GM12872 (cell line): ENCODE results near the gene TPSB2.

Experiments
- CTCF ChIP-seq: IDR thresholded peaks from 3 replicates; pipeline ENCODE4 v1.5.1; 2011; ENCODE audit warnings: low read depth, mild to moderate bottlenecking, low read length, moderate library complexity; ENCODE audit not compliant: insufficient read depth

Gene TPSB2

DNA sequence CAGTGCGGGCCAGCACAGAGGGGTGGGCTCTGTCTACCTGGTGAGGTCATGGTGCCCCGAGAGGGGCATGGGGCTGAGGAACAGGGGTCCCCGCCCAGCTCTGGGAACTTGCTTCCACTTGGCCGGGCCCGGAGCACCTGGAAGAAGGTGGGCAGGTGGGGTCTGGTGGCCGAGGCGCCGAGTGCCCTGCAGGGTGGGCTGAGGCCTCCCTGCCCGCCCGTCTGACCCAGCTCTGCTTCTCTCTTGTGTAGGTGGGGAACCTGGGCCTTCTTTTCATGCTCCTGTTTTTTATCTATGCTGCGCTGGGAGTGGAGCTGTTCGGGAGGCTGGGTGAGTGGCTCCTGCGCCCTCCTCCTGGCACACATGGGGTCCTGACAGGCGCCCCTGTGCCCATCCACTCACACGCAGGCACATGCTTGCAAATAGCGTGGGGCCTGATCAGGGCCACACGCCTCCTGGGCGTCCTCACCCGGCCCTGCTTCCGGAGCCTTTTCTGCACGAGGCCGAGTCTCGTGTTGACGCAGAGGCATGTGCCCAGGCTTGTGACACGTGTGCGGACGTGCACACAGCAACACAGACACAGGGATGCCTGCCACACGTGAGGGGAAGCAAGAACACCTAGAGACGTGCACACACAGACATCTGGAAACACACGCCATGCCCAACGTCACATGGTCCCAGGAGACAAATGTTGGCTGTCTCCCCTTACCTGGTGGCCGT lies 13.1 kb downstream of the TPSB2 start:
- TF ChIP-seq CTCF, result no peak

- TF ChIP-seq CTCF, result no peak
Measured at GRCh38 chr16:1216296-1216619, 13.7 kb downstream of the TPSB2 start.

DNA sequence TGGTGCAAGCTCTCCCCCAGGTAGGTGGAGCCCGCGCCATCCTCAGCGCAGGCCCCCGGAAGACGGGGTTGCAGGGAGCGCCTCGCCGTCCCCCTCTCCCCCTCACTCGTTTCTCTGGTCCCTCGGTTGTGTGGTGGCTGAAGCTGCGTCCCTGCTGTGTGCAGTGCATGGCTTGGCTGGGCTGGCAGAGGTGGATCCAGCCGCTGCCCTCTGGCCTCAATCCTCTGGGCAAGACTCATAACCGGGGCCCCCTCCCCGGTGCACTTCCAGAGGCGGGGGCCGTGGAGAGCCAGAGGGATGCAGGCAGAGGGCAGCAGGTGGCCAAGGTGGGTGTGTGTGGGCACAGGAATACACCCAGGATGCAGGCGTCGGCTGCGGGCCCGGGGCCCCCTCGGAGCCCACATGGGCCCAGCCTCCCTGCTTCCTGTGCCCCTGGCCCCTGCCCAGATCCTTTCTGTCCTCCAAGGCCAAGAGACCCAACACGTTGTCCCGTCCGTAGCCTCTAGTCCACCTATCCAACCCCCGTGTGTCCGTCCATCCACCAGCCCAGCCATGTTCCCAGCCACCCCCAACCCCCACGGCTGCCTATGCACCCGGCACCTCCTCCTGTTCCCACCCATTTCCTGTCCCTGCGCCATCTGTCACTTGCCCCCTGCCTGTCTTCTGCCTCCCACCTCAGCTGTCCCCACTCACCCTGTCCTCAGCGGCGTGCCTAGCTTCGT lies 14.2 kb downstream of the TPSB2 start:
- no peak for TF ChIP-seq CTCF

- TF ChIP-seq CTCF, result no peak
Measured at GRCh38 chr16:1214719-1215118, 15.3 kb downstream of the TPSB2 start.

- no peak for TF ChIP-seq CTCF
Measured at GRCh38 chr16:1213796-1214372, 16.1 kb downstream of the TPSB2 start.

GRCh38 chr16:1213231-1213630 lies 16.8 kb downstream of the TPSB2 start:
- no peak for TF ChIP-seq CTCF

DNA sequence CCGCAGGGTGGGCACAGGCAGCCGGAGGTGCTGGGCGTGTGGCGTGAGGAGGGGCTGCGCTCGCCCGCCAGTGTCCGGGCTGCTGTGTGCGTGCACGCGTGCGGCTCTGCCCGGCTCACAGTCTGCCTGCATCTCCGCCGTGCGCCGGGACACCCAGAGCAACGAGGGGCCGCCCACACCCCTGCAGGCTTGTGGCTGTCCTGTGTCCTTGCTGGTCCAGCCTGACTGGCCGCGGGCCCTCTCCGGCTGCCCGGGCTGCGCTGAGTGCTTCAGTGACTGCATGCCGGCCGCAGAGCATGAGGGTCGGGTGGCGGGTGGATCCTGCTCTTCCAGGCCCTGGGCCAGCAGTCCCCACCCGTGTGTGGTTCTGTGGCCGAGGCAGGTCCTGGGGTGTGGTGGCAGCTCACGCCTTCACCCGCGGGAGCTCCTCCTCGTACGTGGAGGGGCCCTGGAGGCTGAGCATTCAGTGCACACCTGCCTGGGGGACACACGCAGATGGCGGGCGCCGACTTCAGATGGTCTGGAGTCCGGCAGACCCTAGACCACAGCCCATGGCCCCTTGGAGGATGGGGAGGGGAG lies 17.3 kb downstream of the TPSB2 start:
- TF ChIP-seq CTCF, result no peak
